Sigmoid colon (tissue), 7 donors: ENCODE measurements around the gene CBLB. TPM values are rescaled to one million over a fixed set of nuclear protein-coding genes. Genes with fewer than 3 reads are reported as not detected.

Experiments used
- DNase-seq: peaks from one replicate; pipeline ENCODE4 v3.0.0-alpha.2; 2019
- H3K27ac ChIP-seq, 4 donors: fragments of 200-600 bp; sonication (generic); one replicate each; pipeline ENCODE4 v1.5.1; 2016 to 2019; ENCODE audit warnings: mild to moderate bottlenecking in 1 of 4
- H3K27me3 ChIP-seq, 3 donors: fragments of 200-600 bp; sonication (generic); one replicate each; pipeline ENCODE4 v1.5.1; 2019; ENCODE audit warnings: mild to moderate bottlenecking in 1 of 3
- H3K36me3 ChIP-seq, 4 donors: fragments of 200-600 bp; sonication (generic); one replicate each; pipeline ENCODE4 v1.5.1; 2016 to 2019
- H3K4me1 ChIP-seq, 4 donors: fragments of 200-600 bp; sonication (generic); one replicate each; pipeline ENCODE4 v1.5.1; 2017 to 2019
- H3K4me3 ChIP-seq, 4 donors: fragments of 200-600 bp; sonication (generic); one replicate each; pipeline ENCODE4 v1.5.1; 2017 to 2019; ENCODE audit warnings: mild to moderate bottlenecking in 2 of 4, moderate library complexity in 1 of 4
- H3K9me3 ChIP-seq, 4 donors: fragments of 200-600 bp in 3 of 4; sonication (generic) in 3 of 4; one replicate each; pipeline versions ENCODE4 v1.5.1 to v1.6.1; 2013 to 2019
- CTCF ChIP-seq, 4 experiments: fragments of 450-650 bp in 3 of 4; fragments of 200-600 bp in 1 of 4; IDR thresholded peaks; one replicate each; pipeline ENCODE4 v1.5.1; 2016 to 2019; ENCODE audit warnings: antibody characterized with exemption in 4 of 4, mild to moderate bottlenecking in 3 of 4, moderate library complexity in 2 of 4
- EP300 ChIP-seq, 4 donors: sonication (generic); formaldehyde crosslinking; IDR thresholded peaks; one replicate each; pipeline ENCODE4 v1.6.1; 2017; ENCODE audit warnings: antibody characterized with exemption in 4 of 4
- POLR2A ChIP-seq, 2 donors: fragments of 450-650 bp; IDR thresholded peaks; one replicate each; pipeline ENCODE4 v1.6.1; 2016; ENCODE audit warnings: antibody characterized with exemption in 2 of 2, mild to moderate bottlenecking in 2 of 2, moderate library complexity in 2 of 2
- POLR2AphosphoS5 ChIP-seq, 4 donors: sonication (generic); formaldehyde crosslinking; IDR thresholded peaks; one replicate each; pipeline ENCODE4 v1.6.1; 2017; ENCODE audit warnings: antibody characterized with exemption in 4 of 4
- WGBS, 2 donors: extraction: QIAGEN DNeasy Blood & Tissue Kit; methylation state at CpG; one replicate each; pipeline ENCODE4 v1.1.7; 2013; 5-methylcytosine and 5-hydroxymethylcytosine counted together
- intact Hi-C: fragments of 100-400 bp; cut with DNase I; formaldehyde crosslinking; loops from one replicate; pipeline ENCODE4 v1.15.1; 2023
- polyA plus RNA-seq, 3 donors: library from polyadenylated mRNA; stranded (reverse); fragments of 200-250 nt; gene quantifications; one replicate each; pipeline ENCODE4 v1.2.3, GENCODE V29; 2013
- total RNA-seq, 4 donors: library from RNA; depleted of rRNA; stranded (reverse); fragments of >200 nt; gene quantifications; one replicate each; pipeline ENCODE4 v1.1.0, GENCODE V29; 2016
- donor health status: healthy with polysubstance abuse.
- donor health status: Bipolar disorder and iron deficiency.
- donor health status: healthy.

Gene CBLB
- total and polyA plus RNA-seq, 7 donors: 9.6 to 55.9 (median 27.4) TPM

DNA sequence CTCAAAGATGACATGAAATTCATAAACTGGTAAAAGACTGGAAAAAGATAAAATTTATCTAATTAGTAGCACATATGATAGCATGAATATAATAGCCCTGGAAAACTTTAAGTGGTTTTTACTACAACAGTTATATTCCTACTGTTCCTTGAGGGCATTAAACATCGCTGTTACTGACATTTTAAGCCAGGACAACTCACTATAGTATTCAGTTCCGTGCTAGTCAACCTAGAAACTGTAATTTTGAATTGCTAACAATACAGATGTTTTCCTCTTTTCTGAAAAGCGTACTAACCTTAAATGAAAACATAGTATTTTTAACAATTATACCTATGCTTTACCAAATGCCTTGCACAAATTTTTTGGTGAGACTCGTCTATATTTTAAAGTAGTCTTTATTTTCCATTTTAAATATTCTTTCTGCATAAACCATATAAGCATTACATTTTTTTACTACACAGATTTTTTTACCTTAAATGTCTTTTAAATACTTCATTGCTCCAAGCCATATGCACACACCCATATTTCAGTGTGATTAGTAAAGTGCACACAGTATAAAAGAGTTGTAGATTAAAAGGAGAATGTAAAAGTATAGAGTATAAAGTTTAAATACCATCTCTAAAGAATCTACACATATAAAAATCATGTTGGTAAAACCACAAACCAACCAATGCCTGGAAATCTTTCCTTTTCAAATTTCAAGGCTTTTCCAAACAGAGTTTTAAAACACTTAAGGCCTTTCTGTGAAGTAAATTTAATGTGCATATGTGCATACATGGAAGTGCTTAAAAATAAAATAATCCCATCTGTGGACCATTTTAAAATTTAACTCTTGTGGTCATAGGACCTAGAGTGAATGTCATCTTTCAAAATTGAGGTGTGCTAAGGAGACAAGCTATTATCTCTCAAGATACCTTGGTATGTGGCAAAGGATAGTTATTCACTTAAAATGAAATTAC lies 20.1 kb upstream of the CBLB start:
- Histone ChIP-seq H3K36me3 (no peaks in the 10 kb centered on the region), H3K4me3 (no peak overlapping the region), H3K27me3 (no peaks in the 10 kb centered on the region), H3K9me3 (no peaks in the 10 kb centered on the region), H3K27ac (no peak overlapping the region), H3K4me1 (no peaks in the 10 kb centered on the region)
- DNase-seq: no peak
- intact Hi-C loops: no loop called here
- TF ChIP-seq POLR2AphosphoS5 (IDR thresholded peaks at IDR 0.05): no peak
- no peak for TF ChIP-seq POLR2A (IDR thresholded peaks at IDR 0.05)
- TF ChIP-seq CTCF (IDR thresholded peaks at IDR 0.05): no peak
- no peak for TF ChIP-seq EP300 (IDR thresholded peaks at IDR 0.05)
- 96 to 98% methylated on average over 4 of the region's 4 CpGs for WGBS, 2 donors

DNA sequence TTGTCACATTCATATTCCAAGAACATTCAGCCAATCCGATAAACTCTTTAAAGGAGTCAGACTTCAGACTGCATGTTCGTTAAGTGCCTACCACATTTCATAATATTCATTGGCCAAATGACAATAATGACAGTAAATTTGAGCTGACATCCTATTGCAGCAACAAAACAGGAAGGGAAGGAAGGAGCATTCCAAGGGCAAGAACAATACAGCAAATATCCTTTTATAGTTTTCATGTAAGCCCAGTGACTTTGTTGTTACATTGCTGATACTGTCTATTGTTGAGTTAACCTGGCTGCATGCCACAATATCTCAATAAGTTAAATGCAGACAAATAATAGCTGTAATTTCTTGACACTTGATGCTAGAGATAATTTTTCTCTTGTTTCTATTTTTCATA lies 16.4 kb upstream of the CBLB start:
- Histone ChIP-seq H3K36me3 (no peaks in the 10 kb centered on the region), H3K4me1 (no peaks in the 10 kb centered on the region), H3K27ac (no peak overlapping the region), H3K4me3 (no peak overlapping the region), H3K27me3 (no peaks in the 10 kb centered on the region), H3K9me3 (no peaks in the 10 kb centered on the region)
- DNase-seq: no peak
- TF ChIP-seq EP300 (IDR thresholded peaks at IDR 0.05): no peak
- no peak for TF ChIP-seq POLR2A (IDR thresholded peaks at IDR 0.05)
- TF ChIP-seq POLR2AphosphoS5 (IDR thresholded peaks at IDR 0.05): no peak
- TF ChIP-seq CTCF (IDR thresholded peaks at IDR 0.05): no peak
- intact Hi-C loops: no loop called here
- 80 to 83% methylated on average over 2 of the region's 2 CpGs for WGBS, 2 donors

DNA sequence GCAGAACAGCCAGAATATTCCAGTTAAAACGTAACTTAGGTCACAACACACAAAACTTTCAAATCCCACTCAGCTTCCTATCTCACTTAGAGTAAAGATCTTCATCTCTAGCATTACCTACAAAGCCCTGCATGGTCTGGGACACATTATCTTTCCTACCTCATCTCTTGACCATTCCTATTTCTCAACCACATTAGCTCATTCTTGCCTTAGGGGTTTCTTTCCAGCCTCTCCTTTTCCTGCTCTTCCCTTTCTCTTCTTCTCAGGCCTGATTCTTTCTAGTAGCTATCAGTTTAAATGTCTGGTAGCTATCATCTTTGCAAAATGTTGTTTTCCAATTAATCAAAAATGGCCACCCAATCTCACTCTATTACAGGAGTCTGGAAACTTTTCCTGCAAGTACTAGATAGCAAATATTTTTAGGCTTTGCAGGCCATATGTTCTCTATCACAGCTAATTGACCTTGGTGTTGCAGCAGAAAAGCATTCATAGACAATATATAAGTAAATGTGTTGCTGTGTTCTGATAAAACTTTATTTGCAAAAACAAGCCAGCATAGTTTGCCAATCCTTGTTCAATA lies 15.1 kb upstream of the CBLB start:
- 87 to 90% methylated on average over 1 of the region's 1 CpG for WGBS, 2 donors
- no peaks in the 10 kb centered on the region for H3K36me3 ChIP-seq
- no peak overlapping the region for H3K4me3 ChIP-seq
- no peaks in the 10 kb centered on the region for H3K27me3 ChIP-seq
- intact Hi-C loops: no loop called here
- no peak for TF ChIP-seq CTCF (IDR thresholded peaks at IDR 0.05)
- TF ChIP-seq EP300 (IDR thresholded peaks at IDR 0.05): no peak
- H3K9me3 ChIP-seq: no peaks in the 10 kb centered on the region
- no peaks in the 10 kb centered on the region for H3K4me1 ChIP-seq
- no peak overlapping the region for H3K27ac ChIP-seq
- DNase-seq: no peak

DNA sequence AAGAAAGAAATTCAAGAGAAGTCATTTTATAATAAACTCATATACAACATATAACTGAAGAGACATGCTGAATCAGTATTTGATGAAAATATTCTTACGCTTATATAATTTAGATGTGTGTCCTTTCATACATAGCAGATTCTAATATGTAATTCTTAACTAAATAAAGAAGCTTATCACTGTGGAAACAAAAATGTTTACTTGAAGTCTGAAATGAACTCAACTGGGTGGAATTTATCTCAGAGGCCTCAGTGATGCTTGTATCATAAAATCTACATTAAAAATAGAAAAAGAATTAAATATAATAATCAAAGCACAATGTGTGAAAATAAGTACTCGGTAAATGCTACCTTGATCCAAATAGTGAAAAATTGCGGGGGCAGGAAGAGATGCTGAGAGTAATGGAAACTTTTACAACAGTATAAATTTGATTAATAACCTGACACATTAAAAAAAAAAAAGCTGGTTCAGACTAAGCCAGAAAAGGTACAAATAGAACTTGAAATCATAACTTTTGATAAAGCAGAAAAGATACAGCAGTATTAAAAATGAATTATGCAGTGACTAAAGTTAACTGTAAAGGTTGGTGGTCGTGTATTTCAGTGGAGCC lies 12.0 kb upstream of the CBLB start:
- TF ChIP-seq POLR2AphosphoS5 (IDR thresholded peaks at IDR 0.05) (no peak), POLR2A (IDR thresholded peaks at IDR 0.05) (no peak), CTCF (IDR thresholded peaks at IDR 0.05) (no peak), EP300 (IDR thresholded peaks at IDR 0.05) (no peak)
- no peaks in the 10 kb centered on the region for H3K27me3 ChIP-seq
- 87 to 88% methylated on average over 4 of the region's 4 CpGs for WGBS, 2 donors
- H3K4me3 ChIP-seq: no peak overlapping the region
- H3K36me3 ChIP-seq: no peaks in the 10 kb centered on the region
- peak overlapping the region in 1 of 4 donors; percentile 26 for H3K27ac ChIP-seq
- no peak for DNase-seq
- H3K9me3 ChIP-seq: no peaks in the 10 kb centered on the region
- intact Hi-C loops: no loop called here
- no peaks in the 10 kb centered on the region for H3K4me1 ChIP-seq
